ENCODE results near the gene GNA12. TPM values are rescaled to one million over a fixed set of nuclear protein-coding genes. Genes with fewer than 3 reads are reported as not detected.

Gene GNA12
- total and polyA plus RNA-seq, 10 of the 15 experiments (the other 5 are each of a cell fraction or from before 2014, with no cell fraction given): 1.9 to 51.8 (median 12.6) TPM

DNA sequence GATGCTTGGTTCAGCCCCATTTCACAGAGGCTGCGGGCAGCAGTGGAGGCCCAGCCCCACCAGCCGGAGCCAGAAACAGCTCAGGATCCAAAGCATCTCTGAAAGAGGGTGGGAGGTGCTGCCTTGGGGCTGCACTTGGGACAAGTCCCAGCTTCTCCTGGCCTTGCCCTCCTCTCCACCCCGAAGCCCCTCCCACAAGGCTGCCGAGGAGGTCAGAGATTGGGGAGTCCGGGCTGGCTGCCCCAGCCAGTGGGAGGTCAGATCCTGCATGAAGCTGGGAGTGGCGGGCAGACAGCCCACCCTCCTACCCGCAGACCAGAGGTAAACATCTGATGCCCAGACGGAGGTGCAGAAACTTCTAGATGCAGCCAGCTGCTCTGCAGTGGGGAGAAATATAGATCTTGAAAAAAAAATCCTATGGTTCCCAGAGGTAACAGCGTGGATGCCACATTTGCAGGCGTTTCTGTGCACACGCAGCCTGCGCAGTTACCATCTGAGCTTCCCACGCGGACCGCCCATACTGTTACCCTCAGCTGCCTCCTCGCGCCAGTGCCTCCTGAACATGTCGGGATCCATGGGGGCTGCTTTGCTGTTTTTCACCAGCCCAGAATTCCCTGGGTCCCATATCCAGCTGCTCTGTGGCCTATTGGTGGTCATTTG, 36.9 kb upstream of the GNA12 start:
- SMC1A ChIA-PET (ENCODE audit: uncharacterized antibody, unreplicated experiment): interaction anchor here (1.3 kb wide), 1 partner anchor 15 kb away, joined by 3 read pairs; no protein-coding TSS in a partner anchor

DNA sequence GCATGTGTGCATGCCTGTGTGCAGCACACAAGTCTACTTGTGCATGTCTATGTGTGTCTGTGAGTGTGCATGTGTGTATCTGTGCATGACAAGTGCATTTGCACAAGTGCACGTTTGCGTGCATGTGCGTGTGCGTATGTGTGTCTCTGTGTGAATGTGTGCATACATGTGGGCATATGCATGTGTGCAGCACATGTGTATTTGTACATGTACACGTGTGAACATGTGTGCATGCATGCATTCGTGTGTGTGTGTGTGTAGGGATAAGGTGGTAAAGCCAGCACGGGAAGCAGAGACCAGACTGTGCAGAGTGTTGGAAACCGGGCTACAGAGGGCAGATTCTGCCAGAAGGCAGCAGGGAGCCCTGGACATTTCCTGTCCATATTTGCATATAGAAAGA, 35.9 kb upstream of the GNA12 start:
- POLR2A ChIA-PET: no interaction called here
- no peaks in the 10 kb centered on the region for H3K9me3 ChIP-seq (replicated peaks; ENCODE audit: control insufficient read depth, insufficient read depth, low read length)
- FAIRE-seq: no peak
- CTCF ChIA-PET: no interaction called here
- no peaks in the 10 kb centered on the region for H3K36me3 ChIP-seq (ENCODE audit: control insufficient read depth in 2 of 2, insufficient read depth in 2 of 2, low read length in 1 of 2)
- in situ Hi-C loops (cut with MboI) (no loop called here), intact Hi-C loops (cut with micrococcal nuclease; ENCODE audit: unreplicated experiment) (no loop called here)
- peaks cover 7% of the 10 kb centered on the region for H3K4me1 ChIP-seq (ENCODE audit: control insufficient read depth, insufficient read depth, low read length)
- RAD21 ChIA-PET (ENCODE audit: unreplicated experiment): no interaction called here
- no peak overlapping the region for H3K27ac ChIP-seq (ENCODE audit: control insufficient read depth, insufficient read depth)
- TF ChIP-seq BCL3 (IDR thresholded peaks at IDR 0.05; ENCODE audit: borderline replicate concordance, insufficient read depth, low read depth, low read length, poor library complexity, severe bottlenecking): peak; percentile 81
- no peak for TF ChIP-seq FOXM1 (IDR thresholded peaks at IDR 0.05; ENCODE audit: low read depth, low read length)
- no peaks in the 10 kb centered on the region for H3K27me3 ChIP-seq (replicated peaks in 1 of 2; ENCODE audit: control insufficient read depth in 2 of 2, insufficient read depth in 2 of 2, low read length in 1 of 2)
- ATAC-seq: no peak
- SMC1A ChIA-PET (ENCODE audit: uncharacterized antibody, unreplicated experiment): no interaction called here
- H4K20me1 ChIP-seq (ENCODE audit: control insufficient read depth, insufficient read depth): no peaks in the 10 kb centered on the region
- H3K4me3 ChIP-seq: no peak overlapping the region
- H3K9ac ChIP-seq (ENCODE audit: control insufficient read depth, insufficient read depth, low read length): no peak overlapping the region
- H2AFZ ChIP-seq (ENCODE audit: control insufficient read depth, low read depth, low read length): no peak overlapping the region
- no peak overlapping the region for H3K4me2 ChIP-seq (ENCODE audit: control insufficient read depth, insufficient read depth)
- no peak for DNase-seq (ENCODE audit: low read depth, low spot score)
- no TSS peak for BruUV-seq (replicated peaks)
- H3K79me2 ChIP-seq (ENCODE audit: control insufficient read depth, insufficient read depth, low read length): no peaks in the 10 kb centered on the region
- 53% methylated on average over 8 of the region's 8 CpGs for WGBS (ENCODE audit: insufficient coverage, insufficient replicate concordance, low lambda C conversion rate, missing lambda C conversion rate)

More for the DNA sequence above, 36.9 kb upstream of the GNA12 start:
- RAD21 ChIA-PET (ENCODE audit: unreplicated experiment): no interaction called here
- intact Hi-C loops (cut with micrococcal nuclease; ENCODE audit: unreplicated experiment): no loop called here
- POLR2A ChIA-PET: no interaction called here
- H3K79me2 ChIP-seq (ENCODE audit: control insufficient read depth, insufficient read depth, low read length): no peaks in the 10 kb centered on the region
- H3K4me3 ChIP-seq: no peak overlapping the region
- ATAC-seq (no peak), FAIRE-seq (no peak), DNase-seq (ENCODE audit: low read depth, low spot score) (no peak)
- H3K4me1 ChIP-seq (ENCODE audit: control insufficient read depth, insufficient read depth, low read length): peaks cover 7% of the 10 kb centered on the region
- H3K36me3 ChIP-seq (ENCODE audit: control insufficient read depth in 2 of 2, insufficient read depth in 2 of 2, low read length in 1 of 2): no peaks in the 10 kb centered on the region
- in situ Hi-C loops (cut with MboI): no loop called here
- TF ChIP-seq DPF2 (IDR thresholded peaks at IDR 0.05) (no peak), BCL3 (IDR thresholded peaks at IDR 0.05; ENCODE audit: borderline replicate concordance, insufficient read depth, low read depth, low read length, poor library complexity, severe bottlenecking) (no peak), ZNF384 (IDR thresholded peaks at IDR 0.05; ENCODE audit: borderline replicate concordance, low read depth, low read length) (no peak)
- no peaks in the 10 kb centered on the region for H3K9me3 ChIP-seq (replicated peaks; ENCODE audit: control insufficient read depth, insufficient read depth, low read length)
- WGBS (ENCODE audit: insufficient coverage, insufficient replicate concordance, low lambda C conversion rate, missing lambda C conversion rate): 50% methylated on average over 18 of the region's 18 CpGs
- H3K4me2 ChIP-seq (ENCODE audit: control insufficient read depth, insufficient read depth): no peak overlapping the region
- no peak overlapping the region for H3K9ac ChIP-seq (ENCODE audit: control insufficient read depth, insufficient read depth, low read length)
- H2AFZ ChIP-seq (ENCODE audit: control insufficient read depth, low read depth, low read length): no peak overlapping the region
- no peak overlapping the region for H3K27ac ChIP-seq (ENCODE audit: control insufficient read depth, insufficient read depth)
- BruUV-seq (replicated peaks): no TSS peak
- no peaks in the 10 kb centered on the region for H3K27me3 ChIP-seq (replicated peaks in 1 of 2; ENCODE audit: control insufficient read depth in 2 of 2, insufficient read depth in 2 of 2, low read length in 1 of 2)
- H4K20me1 ChIP-seq (ENCODE audit: control insufficient read depth, insufficient read depth): no peaks in the 10 kb centered on the region
- CTCF ChIA-PET: interaction anchor here (0.7 kb wide), 1 partner anchor 15 kb away, joined by 3 read pairs; no protein-coding TSS in a partner anchor
